ENCODE data around the gene TNS3.

- TF ChIP-seq CTCF (IDR thresholded peaks at IDR 0.05), result no peak
- TF ChIP-seq POLR2A (IDR thresholded peaks at IDR 0.05), result no peak
Observed at GRCh38 chr7:47411901-47412300, 170.0 kb downstream of the TNS3 start.

All from uterus (tissue), 2 donors.